Suprapubic skin (tissue), 4 donors: ENCODE results near the gene KCNG4. TPM values are rescaled to one million over a fixed set of nuclear protein-coding genes. Genes with fewer than 3 reads are reported as not detected.

Experiments used
- DNase-seq, 2 donors: peaks; one replicate each; pipeline ENCODE4 v3.0.0-alpha.2; 2019; ENCODE audit warnings: low spot score in 2 of 2
- H3K27ac ChIP-seq: fragments of 200-600 bp; sonication (generic); one replicate; pipeline ENCODE4 v1.5.1; 2019
- H3K27me3 ChIP-seq: fragments of 200-600 bp; sonication (generic); one replicate; pipeline ENCODE4 v1.5.1; 2019
- H3K36me3 ChIP-seq: fragments of 200-600 bp; sonication (generic); one replicate; pipeline ENCODE4 v1.5.1; 2019
- H3K4me1 ChIP-seq: fragments of 200-600 bp; sonication (generic); one replicate; pipeline ENCODE4 v1.5.1; 2019
- H3K4me3 ChIP-seq: fragments of 200-600 bp; sonication (generic); one replicate; pipeline ENCODE4 v1.5.1; 2019; ENCODE audit warnings: mild to moderate bottlenecking
- H3K9me3 ChIP-seq: fragments of 200-600 bp; sonication (generic); one replicate; pipeline ENCODE4 v1.5.1; 2019
- CTCF ChIP-seq, 2 donors: fragments of 200-600 bp in 1 of 2; fragments of 450-650 bp in 1 of 2; sonication (generic) in 1 of 2; IDR thresholded peaks; one replicate each; pipeline ENCODE4 v1.5.1; 2016 to 2019; ENCODE audit warnings: antibody characterized with exemption in 2 of 2, mild to moderate bottlenecking in 1 of 2, moderate library complexity in 1 of 2
- EP300 ChIP-seq: sonication (generic); formaldehyde crosslinking; IDR thresholded peaks from one replicate; pipeline ENCODE4 v1.6.1; 2017; ENCODE audit warnings: antibody characterized with exemption
- POLR2A ChIP-seq, 2 donors: fragments of 450-650 bp; IDR thresholded peaks; one replicate each; pipeline ENCODE4 v1.6.1; 2017; ENCODE audit warnings: antibody characterized with exemption in 2 of 2, mild to moderate bottlenecking in 2 of 2, moderate library complexity in 2 of 2
- POLR2AphosphoS5 ChIP-seq, 3 donors: sonication (generic); formaldehyde crosslinking; IDR thresholded peaks; one replicate each; pipeline ENCODE4 v1.6.1; 2017; ENCODE audit warnings: antibody characterized with exemption in 3 of 3
- WGBS: methylation state at CpG from one replicate; pipeline ENCODE4 v1.1.5; 2018; 5-methylcytosine and 5-hydroxymethylcytosine counted together
- total RNA-seq, 4 donors: library from RNA; depleted of rRNA; stranded (reverse); fragments of >200 nt; gene quantifications; one replicate each; pipeline ENCODE4 v1.1.0, GENCODE V29; 2016

Gene KCNG4
- total RNA-seq, 4 donors from 2014 or later = not detected

- no peak for TF ChIP-seq POLR2A (IDR thresholded peaks at IDR 0.05)
- no peak for TF ChIP-seq POLR2AphosphoS5 (IDR thresholded peaks at IDR 0.05)
- no peak for TF ChIP-seq CTCF (IDR thresholded peaks at IDR 0.05)
- no peak for TF ChIP-seq EP300
- no peaks in the 10 kb centered on the region for H3K9me3 ChIP-seq
- WGBS = 93% methylated on average over 2 of the region's 2 CpGs
Observed at GRCh38 chr16:84244728-84245127, 4.9 kb upstream of the KCNG4 start.

DNA sequence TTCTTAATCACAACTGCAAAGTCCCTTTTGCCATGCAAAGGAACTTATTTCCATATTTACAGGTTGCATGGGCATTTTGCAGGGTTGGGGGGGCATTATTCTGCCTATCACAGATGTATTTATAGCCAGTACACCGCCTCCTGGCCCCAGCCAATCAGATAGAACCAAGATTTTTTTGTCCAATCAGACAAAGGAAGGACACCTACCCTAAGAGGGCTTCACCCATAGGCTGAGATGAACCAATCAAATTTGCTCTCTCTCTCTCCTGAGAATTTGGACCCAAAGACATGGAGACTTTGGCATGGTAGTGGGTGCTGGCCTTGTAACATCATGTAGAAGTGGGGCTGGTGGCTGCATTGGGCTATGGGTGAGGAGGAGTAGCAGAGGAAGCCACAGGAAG, 3.9 kb upstream of the KCNG4 start:
- WGBS = 56% methylated on average over 1 of the region's 1 CpG
- DNase-seq = no peak
- H3K27me3 ChIP-seq = peaks cover 23% of the 10 kb centered on the region
- peaks cover 4% of the 10 kb centered on the region for H3K4me1 ChIP-seq
- H3K4me3 ChIP-seq = no peak overlapping the region
- no peak overlapping the region for H3K27ac ChIP-seq
- TF ChIP-seq EP300 = no peak
- TF ChIP-seq POLR2A (IDR thresholded peaks at IDR 0.05) = no peak
- no peak for TF ChIP-seq CTCF (IDR thresholded peaks at IDR 0.05)
- no peak for TF ChIP-seq POLR2AphosphoS5 (IDR thresholded peaks at IDR 0.05)
- H3K36me3 ChIP-seq = no peaks in the 10 kb centered on the region
- no peaks in the 10 kb centered on the region for H3K9me3 ChIP-seq

More at GRCh38 chr16:84244728-84245127, 4.9 kb upstream of the KCNG4 start:
- no peak for DNase-seq
- Histone ChIP-seq H3K27me3 (peaks cover 21% of the 10 kb centered on the region), H3K36me3 (no peaks in the 10 kb centered on the region), H3K4me3 (no peak overlapping the region), H3K27ac (no peak overlapping the region), H3K4me1 (peaks cover 4% of the 10 kb centered on the region)

DNA sequence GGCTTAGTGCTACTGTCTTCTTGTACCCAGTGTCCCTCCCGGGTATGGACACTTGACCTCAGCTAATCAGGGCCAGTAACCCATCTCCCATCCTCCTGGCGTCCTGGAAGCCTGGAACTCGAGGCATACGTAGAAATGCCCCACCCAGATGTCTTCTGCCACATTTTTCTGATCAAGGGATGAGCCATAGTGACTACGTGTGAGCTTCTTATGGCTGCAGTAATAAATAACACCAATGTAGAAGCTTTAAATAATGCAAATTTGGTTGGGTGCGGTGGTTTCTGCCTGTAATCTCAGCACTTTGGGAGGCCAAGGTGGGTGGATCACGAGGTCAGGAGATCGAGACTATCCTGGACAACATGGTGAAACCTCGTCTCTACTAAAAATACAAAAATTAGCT, 3.0 kb upstream of the KCNG4 start:
- Histone ChIP-seq H3K9me3 (no peaks in the 10 kb centered on the region), H3K36me3 (no peaks in the 10 kb centered on the region), H3K4me1 (peaks cover 4% of the 10 kb centered on the region), H3K4me3 (no peak overlapping the region), H3K27me3 (peaks cover 23% of the 10 kb centered on the region), H3K27ac (no peak overlapping the region)
- DNase-seq = no peak
- TF ChIP-seq CTCF (IDR thresholded peaks at IDR 0.05) (no peak), POLR2AphosphoS5 (IDR thresholded peaks at IDR 0.05) (no peak), EP300 (no peak), POLR2A (IDR thresholded peaks at IDR 0.05) (no peak)
- WGBS = 79% methylated on average over 9 of the region's 9 CpGs

DNA sequence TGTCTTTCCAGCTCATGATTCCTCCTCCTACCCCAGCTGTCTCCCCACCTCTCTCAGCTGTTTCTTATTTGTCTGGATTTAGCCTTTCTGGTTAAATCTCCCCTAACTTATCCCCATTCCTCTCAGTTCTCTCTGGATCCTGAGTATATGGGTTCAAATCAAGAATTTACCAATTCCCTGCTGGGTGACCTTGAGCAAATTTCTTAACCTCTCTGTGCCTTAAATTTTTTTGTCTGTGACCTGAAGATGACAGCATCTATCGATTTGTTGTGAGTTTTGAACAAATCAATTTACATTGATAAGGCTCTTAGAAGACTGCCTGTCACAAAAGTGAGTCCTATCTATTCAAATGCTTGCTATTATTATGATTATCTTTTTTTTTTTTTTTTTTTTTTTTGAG, 2.0 kb upstream of the KCNG4 start:
- Histone ChIP-seq H3K4me3 (no peak overlapping the region), H3K9me3 (no peaks in the 10 kb centered on the region), H3K36me3 (no peaks in the 10 kb centered on the region), H3K4me1 (peaks cover 4% of the 10 kb centered on the region), H3K27ac (no peak overlapping the region), H3K27me3 (peaks cover 23% of the 10 kb centered on the region)
- TF ChIP-seq POLR2A (IDR thresholded peaks at IDR 0.05) (no peak), CTCF (IDR thresholded peaks at IDR 0.05) (no peak), POLR2AphosphoS5 (IDR thresholded peaks at IDR 0.05) (no peak), EP300 (no peak)
- no peak for DNase-seq
- WGBS = 78% methylated on average over 1 of the region's 1 CpG

DNA sequence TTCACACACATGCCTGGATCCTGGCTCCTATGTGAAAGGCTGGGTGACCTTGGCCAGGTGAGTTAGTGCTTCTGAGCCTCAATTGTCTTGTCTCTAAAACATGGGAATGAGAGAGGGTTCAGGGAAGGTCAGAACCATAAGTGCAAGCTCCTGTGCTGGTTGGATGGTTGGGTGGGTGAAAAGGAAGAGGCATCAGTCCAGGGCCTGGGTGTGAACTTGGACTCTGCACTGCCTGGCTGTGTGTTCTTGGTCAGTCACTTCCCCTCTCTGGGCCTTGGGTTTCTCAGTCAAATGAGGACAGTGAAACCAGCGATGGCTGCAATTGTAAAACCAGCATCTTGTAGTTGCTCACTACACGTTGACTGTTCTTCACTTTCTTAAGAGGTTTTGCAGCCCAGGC, 643 bp upstream of the KCNG4 start:
- no peak for DNase-seq
- peaks cover 23% of the 10 kb centered on the region for H3K27me3 ChIP-seq
- WGBS = 83% methylated on average over 2 of the region's 2 CpGs
- TF ChIP-seq EP300 (no peak), POLR2AphosphoS5 (IDR thresholded peaks at IDR 0.05) (no peak), POLR2A (IDR thresholded peaks at IDR 0.05) (no peak), CTCF (IDR thresholded peaks at IDR 0.05) (no peak)
- H3K27ac ChIP-seq = no peak overlapping the region
- H3K9me3 ChIP-seq = no peaks in the 10 kb centered on the region
- peaks cover 4% of the 10 kb centered on the region for H3K4me1 ChIP-seq
- H3K36me3 ChIP-seq = no peaks in the 10 kb centered on the region
- no peak overlapping the region for H3K4me3 ChIP-seq
